Heart left ventricle (tissue), 16 donors: ENCODE data around the gene XPO6. TPM values are rescaled to one million over a fixed set of nuclear protein-coding genes. Genes with fewer than 3 reads are reported as not detected.

ENCODE experiments used
- ATAC-seq, 4 donors: fragments of 200-7000 bp; cut with Tn5 transposase; one replicate each; pipeline ENCODE4 v1.9.1; 2020 to 2022; ENCODE audit warnings: moderate library complexity in 4 of 4, mild to moderate bottlenecking in 3 of 4, moderate number of reproducible peaks in 1 of 4
- DNase-seq, 5 donors: peaks; one replicate each; pipeline ENCODE4 v3.0.0-alpha.2; 2020
- H3K27ac ChIP-seq, 12 donors: fragments of 200-600 bp; sonication (generic) in 4 of 12; one replicate each; pipeline versions ENCODE4 v1.5.0 to v1.8.0; 2016 to 2022; ENCODE audit warnings: mild to moderate bottlenecking in 2 of 12
- H3K27me3 ChIP-seq, 9 donors: fragments of 200-600 bp; sonication (generic) in 2 of 9; one replicate each; pipeline versions ENCODE4 v1.5.1 to v1.8.0; 2016 to 2022; ENCODE audit warnings: mild to moderate bottlenecking in 3 of 9
- H3K36me3 ChIP-seq, 9 donors: fragments of 200-600 bp; sonication (generic) in 2 of 9; one replicate each; pipeline versions ENCODE4 v1.5.0 to v1.8.0; 2018 to 2022; ENCODE audit warnings: mild to moderate bottlenecking in 2 of 9
- H3K4me1 ChIP-seq, 12 donors: fragments of 200-600 bp; sonication (generic) in 4 of 12; one replicate each; pipeline versions ENCODE4 v1.5.0 to v1.8.0; 2016 to 2022; ENCODE audit warnings: mild to moderate bottlenecking in 3 of 12
- H3K4me3 ChIP-seq, 12 donors: fragments of 200-600 bp; sonication (generic) in 4 of 12; one replicate each; pipeline versions ENCODE4 v1.5.0 to v1.8.0; 2017 to 2022; ENCODE audit warnings: mild to moderate bottlenecking in 9 of 12, moderate library complexity in 4 of 12
- H3K9me3 ChIP-seq, 12 donors: fragments of 200-600 bp; sonication (generic) in 4 of 12; one replicate each; pipeline versions ENCODE4 v1.5.0 to v1.8.0; 2016 to 2022; ENCODE audit warnings: mild to moderate bottlenecking in 1 of 12
- POLR2A ChIP-seq, 2 donors: fragments of 450-650 bp; IDR thresholded peaks; one replicate each; pipeline ENCODE4 v1.6.1; 2017; ENCODE audit warnings: antibody characterized with exemption in 2 of 2, mild to moderate bottlenecking in 2 of 2, moderate library complexity in 2 of 2
- WGBS, 4 donors: extraction: QIAGEN DNeasy Blood & Tissue Kit in 2 of 4; methylation state at CpG; one replicate each; pipeline versions ENCODE4 v1.1.5 to v1.1.7; 2013 to 2018; 5-methylcytosine and 5-hydroxymethylcytosine counted together
- intact Hi-C, 10 donors: fragments of 100-400 bp; cut with DNase I; formaldehyde crosslinking; loops; one replicate each; pipeline versions ENCODE4 v1.11.1 to v1.14.2; 2022
- polyA plus RNA-seq, 2 donors: library from polyadenylated mRNA; stranded (reverse); fragments of 200-250 nt; gene quantifications; one replicate each; pipeline ENCODE4 v1.2.3, GENCODE V29; 2013
- total RNA-seq, 9 donors: library from RNA; depleted of rRNA in 2 of 9; stranded (reverse); fragments of >200 nt in 2 of 9; fragmentation: NEBNext Ultra II Directional in 3 of 9; extraction: Animal tissue kit (Norgen Biotek cat#: 25700) in 3 of 9; gene quantifications; one replicate each; pipeline versions ENCODE4 v1.1.0 to v1.2.4, GENCODE V29; 2016 to 2023
- TF ChIP-seq, protein P1 (sequence below), 12 donors: fragments of 200-600 bp; sonication (generic) in 4 of 12; IDR thresholded peaks; one replicate each; pipeline versions ENCODE4 v1.5.0 to v1.8.0; 2018 to 2022; ENCODE audit warnings: antibody characterized with exemption in 12 of 12, mild to moderate bottlenecking in 5 of 12
- donor health status: ischemic (EF 13 %, LVEDD 7.1; RV severe dilation, severe dysfunction).
- donor health status: healthy with polysubstance abuse.
- donor health status: DM: no; HTN: yes; CAD: no.
- donor health status: DM: no; HTN: no; CAD: no.
- donor health status: ischemic (EF 25% LVEDD 6.9; RV normal size, moderate dysfunction).
- donor health status: ischemic (EF 25% LVEDD 5.7; RV mildly dilated, moderate dysfunction).
- donor health status: healthy.
- donor health status: DM: yes; HTN: yes; CAD: no.
- donor health status: ischemic (EF 35%, LVEDD 5.7; RV mildly dilated, moderate dysfunction).
- donor health status: nonischemic (EF 11% LVEDD 7.7; RV severe dilation, severe dysfunction).
- donor health status: DM: yes; HTN: yes; CAD: no.
- donor health status: PGD.
- donor health status: ischemic (EF 29% LVEDD 5.4; RV normal size, mild dysfunction).
- donor health status: nonischemic (EF 23%, LVEDD 6.1; RV moderate dilation, normal function).

XPO6 gene
- total and polyA plus RNA-seq, 11 donors = 19.8 to 78.0 (median 33.0) TPM

DNA sequence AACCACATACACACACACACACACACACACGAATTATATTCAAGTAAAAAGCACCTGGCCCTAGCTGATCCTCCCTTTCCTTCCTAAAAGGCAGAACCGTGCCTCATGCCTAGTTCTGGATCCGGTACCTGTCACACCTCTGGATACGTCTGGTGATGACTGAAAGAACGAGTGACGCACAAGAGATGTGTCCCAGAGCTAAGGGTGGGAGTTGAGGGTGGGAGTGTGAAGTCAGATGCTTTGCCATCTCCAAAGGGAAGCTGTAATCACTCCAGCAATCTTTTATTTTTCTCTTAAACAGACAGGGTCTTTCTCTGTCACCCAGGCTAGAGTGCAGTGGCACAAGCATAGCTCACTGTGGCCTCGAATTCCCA is 121.8 kb downstream of the XPO6 start:
- Histone ChIP-seq H3K27ac (no peak overlapping the region), H3K27me3 (no peaks in the 10 kb centered on the region), H3K36me3 (no peaks in the 10 kb centered on the region), H3K4me1 (no peaks in the 10 kb centered on the region), H3K9me3 (no peaks in the 10 kb centered on the region), H3K4me3 (no peak overlapping the region)
- 72 to 80% (median 79%) methylated on average over 7 of the region's 7 CpGs for WGBS, 4 donors
- ATAC-seq (no peak), DNase-seq (no peak)
- TF ChIP-seq, protein P1, sequence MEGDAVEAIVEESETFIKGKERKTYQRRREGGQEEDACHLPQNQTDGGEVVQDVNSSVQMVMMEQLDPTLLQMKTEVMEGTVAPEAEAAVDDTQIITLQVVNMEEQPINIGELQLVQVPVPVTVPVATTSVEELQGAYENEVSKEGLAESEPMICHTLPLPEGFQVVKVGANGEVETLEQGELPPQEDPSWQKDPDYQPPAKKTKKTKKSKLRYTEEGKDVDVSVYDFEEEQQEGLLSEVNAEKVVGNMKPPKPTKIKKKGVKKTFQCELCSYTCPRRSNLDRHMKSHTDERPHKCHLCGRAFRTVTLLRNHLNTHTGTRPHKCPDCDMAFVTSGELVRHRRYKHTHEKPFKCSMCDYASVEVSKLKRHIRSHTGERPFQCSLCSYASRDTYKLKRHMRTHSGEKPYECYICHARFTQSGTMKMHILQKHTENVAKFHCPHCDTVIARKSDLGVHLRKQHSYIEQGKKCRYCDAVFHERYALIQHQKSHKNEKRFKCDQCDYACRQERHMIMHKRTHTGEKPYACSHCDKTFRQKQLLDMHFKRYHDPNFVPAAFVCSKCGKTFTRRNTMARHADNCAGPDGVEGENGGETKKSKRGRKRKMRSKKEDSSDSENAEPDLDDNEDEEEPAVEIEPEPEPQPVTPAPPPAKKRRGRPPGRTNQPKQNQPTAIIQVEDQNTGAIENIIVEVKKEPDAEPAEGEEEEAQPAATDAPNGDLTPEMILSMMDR (IDR thresholded peaks at IDR 0.05) = no peak
- TF ChIP-seq POLR2A (IDR thresholded peaks at IDR 0.05) = no peak
- intact Hi-C loops = no loop called here

DNA sequence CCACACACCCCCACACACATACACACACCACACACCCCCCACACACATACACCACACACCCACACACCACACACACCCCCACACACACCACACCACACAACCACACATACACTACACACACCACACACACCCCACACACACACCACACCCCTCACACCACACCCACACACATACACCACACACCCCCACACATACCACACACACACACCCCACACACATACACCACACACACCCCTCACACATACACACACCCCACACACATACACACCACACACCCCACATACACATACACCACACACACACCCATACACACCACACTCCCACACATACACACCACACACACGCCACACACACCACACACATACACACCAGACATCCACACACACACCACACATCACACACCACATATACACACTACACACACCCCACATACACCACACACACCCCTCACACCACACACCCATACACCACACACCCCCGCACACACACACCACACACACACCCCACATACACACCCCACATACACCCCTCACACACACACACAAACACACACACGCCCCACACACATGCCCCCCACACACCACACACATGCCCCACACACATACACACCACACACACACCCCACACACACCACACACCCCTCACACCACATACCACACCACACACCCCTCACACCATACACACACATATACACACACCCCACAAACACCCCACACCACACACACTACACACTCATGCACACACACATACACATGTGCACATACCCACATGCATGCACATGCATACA is 122.4 kb downstream of the XPO6 start:
- WGBS, 4 donors = 91 to 98% (median 95%) methylated on average over 3 of the region's 3 CpGs
- Histone ChIP-seq H3K36me3 (no peaks in the 10 kb centered on the region), H3K4me1 (no peaks in the 10 kb centered on the region), H3K27ac (no peak overlapping the region), H3K27me3 (no peaks in the 10 kb centered on the region), H3K4me3 (no peak overlapping the region), H3K9me3 (no peaks in the 10 kb centered on the region)
- DNase-seq = peak in 1 of 5 donors; percentile 11
- ATAC-seq = peak in 1 of 4 donors; percentile 31
- TF ChIP-seq, protein P1 (IDR thresholded peaks at IDR 0.05) = no peak
- no peak for TF ChIP-seq POLR2A (IDR thresholded peaks at IDR 0.05)
- intact Hi-C loops = no loop called here

DNA sequence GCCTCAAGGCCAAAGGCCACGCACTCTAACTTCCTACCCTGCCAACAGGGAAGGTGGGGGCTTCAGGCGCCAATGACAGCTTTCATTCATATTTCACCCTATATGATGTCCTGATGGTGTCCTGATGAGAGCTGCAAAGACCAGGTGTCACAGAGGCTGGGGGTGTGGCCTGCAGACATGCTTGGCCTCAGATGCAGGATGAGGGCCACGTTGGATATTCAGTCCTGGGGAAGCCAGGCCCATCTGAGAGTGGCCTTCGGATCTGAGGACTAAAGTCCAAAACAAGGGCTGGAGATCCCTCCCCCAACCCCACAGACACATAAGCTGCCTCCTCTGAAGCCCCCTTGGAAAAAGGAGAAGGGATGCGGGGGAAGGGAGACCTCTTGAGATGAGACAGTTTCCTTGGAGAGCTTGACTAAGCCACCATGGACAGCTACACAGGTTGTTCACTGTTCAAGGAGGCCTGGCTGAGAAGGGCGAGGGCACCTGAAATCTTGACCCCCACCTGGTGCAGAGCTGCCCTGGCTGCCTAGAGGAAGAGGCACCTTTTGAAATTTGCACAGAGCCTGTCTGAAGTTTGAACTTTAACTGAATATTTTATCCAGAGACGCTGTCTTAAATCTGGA is 124.0 kb downstream of the XPO6 start:
- intact Hi-C loops = no loop called here
- DNase-seq (no peak), ATAC-seq (no peak)
- no peaks in the 10 kb centered on the region for H3K36me3 ChIP-seq
- no peak for TF ChIP-seq POLR2A (IDR thresholded peaks at IDR 0.05)
- TF ChIP-seq, protein P1 (IDR thresholded peaks at IDR 0.05) = no peak
- H3K4me1 ChIP-seq = no peaks in the 10 kb centered on the region
- no peak overlapping the region for H3K27ac ChIP-seq
- 84 to 100% (median 89%) methylated on average over 3 to 7 of the region's 7 CpGs for WGBS, 4 donors
- no peaks in the 10 kb centered on the region for H3K27me3 ChIP-seq
- H3K4me3 ChIP-seq = no peak overlapping the region
- no peaks in the 10 kb centered on the region for H3K9me3 ChIP-seq

DNA sequence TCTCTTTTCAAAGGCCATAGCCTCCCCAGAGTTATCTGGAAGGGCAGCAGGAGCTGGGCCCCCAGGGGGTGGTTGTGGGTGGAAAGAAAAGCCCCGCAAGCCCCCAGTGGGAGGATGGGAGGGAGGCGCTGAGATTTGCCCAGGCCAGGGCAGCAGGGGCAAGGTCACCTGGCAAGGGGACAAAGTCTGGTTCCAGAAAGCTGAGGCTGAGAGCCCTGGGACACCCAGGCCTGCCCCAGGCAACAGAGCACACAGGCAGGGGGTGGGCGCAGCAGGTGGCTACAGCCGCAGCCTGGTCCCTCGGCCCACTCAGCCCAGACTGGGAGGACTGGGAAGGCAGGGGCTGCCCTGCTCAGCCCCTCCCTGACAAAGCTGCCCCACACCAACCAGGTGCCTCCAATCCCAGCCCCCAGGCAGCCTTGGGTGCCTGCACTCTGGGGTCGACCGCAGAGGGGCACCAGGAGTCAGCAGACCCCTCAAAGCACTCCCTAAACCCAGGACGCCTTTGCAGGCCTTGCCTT is 124.6 kb downstream of the XPO6 start:
- no peak overlapping the region for H3K4me3 ChIP-seq
- no peak overlapping the region for H3K27ac ChIP-seq
- H3K36me3 ChIP-seq = no peaks in the 10 kb centered on the region
- intact Hi-C loops = no loop called here
- no peak for TF ChIP-seq POLR2A (IDR thresholded peaks at IDR 0.05)
- TF ChIP-seq, protein P1 (IDR thresholded peaks at IDR 0.05) = no peak
- no peaks in the 10 kb centered on the region for H3K4me1 ChIP-seq
- H3K27me3 ChIP-seq = no peaks in the 10 kb centered on the region
- DNase-seq = no peak
- no peaks in the 10 kb centered on the region for H3K9me3 ChIP-seq
- WGBS, 4 donors = 79 to 89% (median 87%) methylated on average over 5 to 8 of the region's 8 CpGs
- no peak for ATAC-seq
